Dendritic cell treated with granulocyte-macrophage colony-stimulating factor and Interleukin-4, amounts not matched to agents 40 ng/mL and 50 ng/mL, for 4 days (primary cell): ENCODE measurements around the gene PARP12.

Experiments used
- H3K27ac Mint-ChIP-seq: one replicate; pipeline ENCODE4 v1.8.0; 2022; ENCODE audit warnings: mild to moderate bottlenecking, mixed read lengths
- H3K27me3 Mint-ChIP-seq: one replicate; pipeline ENCODE4 v1.8.0; 2022; ENCODE audit warnings: mild to moderate bottlenecking, mixed read lengths
- H3K36me3 Mint-ChIP-seq: one replicate; pipeline ENCODE4 v1.8.0; 2022; ENCODE audit warnings: low read depth, mixed read lengths
- H3K4me1 Mint-ChIP-seq: one replicate; pipeline ENCODE4 v1.8.0; 2022; ENCODE audit warnings: low read depth, mixed read lengths
- H3K4me3 Mint-ChIP-seq: one replicate; pipeline ENCODE4 v1.8.0; 2022; ENCODE audit warnings: mild to moderate bottlenecking, moderate library complexity, mixed read lengths
- H3K9me3 Mint-ChIP-seq: one replicate; pipeline ENCODE4 v1.8.0; 2022; ENCODE audit warnings: mixed read lengths
- intact Hi-C: fragments of 100-400 bp; cut with micrococcal nuclease; formaldehyde crosslinking; loops from one replicate; pipeline ENCODE4 v1.15.0; 2022

The PARP12 gene

DNA sequence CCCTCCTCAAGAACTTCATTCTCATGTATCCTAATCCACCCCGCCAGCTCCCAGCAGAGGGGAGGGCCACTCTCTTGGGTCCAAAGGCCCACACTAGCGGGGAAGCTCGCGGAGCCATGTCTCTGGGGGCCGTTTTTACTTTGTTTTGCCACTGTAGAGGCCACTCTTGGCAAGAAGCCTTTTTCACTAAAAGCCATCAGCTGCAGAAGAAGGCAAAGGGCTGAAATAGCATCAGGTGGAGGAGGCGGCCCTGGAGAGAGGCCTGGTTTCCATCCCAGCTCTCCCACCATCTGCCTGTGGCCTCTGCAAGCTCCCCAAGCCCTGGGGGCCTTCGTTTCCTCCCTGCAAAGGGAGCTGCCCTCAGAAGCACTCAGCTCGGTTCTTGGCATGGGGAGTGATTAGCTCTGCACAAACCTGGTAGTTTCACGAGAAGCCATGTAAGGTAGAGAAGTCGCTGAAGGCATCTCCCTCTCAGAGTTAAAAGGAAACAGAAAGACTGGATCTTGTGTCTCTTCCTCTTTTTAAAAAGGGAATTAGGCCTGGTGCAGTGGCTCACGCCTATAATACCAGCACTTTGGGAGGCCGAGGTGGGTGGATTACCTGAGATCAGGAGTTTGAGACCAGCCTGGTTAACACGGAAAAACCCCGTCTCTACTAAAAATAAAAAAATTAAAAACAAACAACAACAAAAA is 70.3 kb downstream of the PARP12 start:
- peaks cover 37% of the 10 kb centered on the region for H3K4me1 Mint-ChIP-seq
- H3K36me3 Mint-ChIP-seq: peaks cover 89% of the 10 kb centered on the region
- intact Hi-C loops: no loop called here

DNA sequence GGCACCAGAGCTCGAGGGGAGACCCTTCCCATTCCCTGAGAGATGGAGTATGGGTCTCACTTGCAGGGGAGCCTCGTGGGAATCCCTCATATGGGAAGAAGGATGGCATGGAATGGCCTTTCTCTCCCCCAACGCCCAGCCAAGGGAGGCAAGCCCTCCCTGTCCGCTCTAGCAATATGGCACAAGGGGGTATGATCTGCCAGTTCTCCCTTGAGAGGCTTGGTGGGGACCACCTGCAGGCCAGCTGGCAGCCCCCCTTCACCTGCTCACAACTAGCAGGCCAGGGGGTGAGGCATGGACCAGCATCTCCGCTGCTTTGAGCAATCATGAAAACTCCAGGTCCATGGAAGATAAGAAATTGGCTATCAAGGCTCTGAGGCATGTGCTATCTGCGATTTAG is 70.8 kb downstream of the PARP12 start:
- no peaks in the 10 kb centered on the region for H3K27me3 Mint-ChIP-seq
- H3K27ac Mint-ChIP-seq: peak overlapping the region; percentile 37
- no peak overlapping the region for H3K4me3 Mint-ChIP-seq
- peaks cover 37% of the 10 kb centered on the region for H3K4me1 Mint-ChIP-seq
- intact Hi-C loops: no loop called here
- no peaks in the 10 kb centered on the region for H3K9me3 Mint-ChIP-seq
- peaks cover 89% of the 10 kb centered on the region for H3K36me3 Mint-ChIP-seq

More for the DNA sequence above, 70.3 kb downstream of the PARP12 start:
- H3K27ac Mint-ChIP-seq: peak overlapping the region; percentile 37
- H3K4me3 Mint-ChIP-seq: no peak overlapping the region
- H3K9me3 Mint-ChIP-seq: no peaks in the 10 kb centered on the region
- no peaks in the 10 kb centered on the region for H3K27me3 Mint-ChIP-seq

GRCh38 chr7:139991269-139991666 is 71.5 kb downstream of the PARP12 start:
- Mint-ChIP-seq H3K27me3 (no peaks in the 10 kb centered on the region), H3K27ac (no peak overlapping the region), H3K9me3 (no peaks in the 10 kb centered on the region), H3K36me3 (peaks cover 85% of the 10 kb centered on the region), H3K4me3 (no peak overlapping the region), H3K4me1 (peaks cover 37% of the 10 kb centered on the region)
- intact Hi-C loops: no loop called here

- H3K9me3 Mint-ChIP-seq: no peaks in the 10 kb centered on the region
- intact Hi-C loops: no loop called here
- no peaks in the 10 kb centered on the region for H3K27me3 Mint-ChIP-seq
- no peak overlapping the region for H3K4me3 Mint-ChIP-seq
- H3K4me1 Mint-ChIP-seq: peaks cover 37% of the 10 kb centered on the region
- H3K36me3 Mint-ChIP-seq: peaks cover 84% of the 10 kb centered on the region
- H3K27ac Mint-ChIP-seq: no peak overlapping the region
These were observed 72.0 kb downstream of the PARP12 start for GRCh38 chr7:139990571-139991268.

DNA sequence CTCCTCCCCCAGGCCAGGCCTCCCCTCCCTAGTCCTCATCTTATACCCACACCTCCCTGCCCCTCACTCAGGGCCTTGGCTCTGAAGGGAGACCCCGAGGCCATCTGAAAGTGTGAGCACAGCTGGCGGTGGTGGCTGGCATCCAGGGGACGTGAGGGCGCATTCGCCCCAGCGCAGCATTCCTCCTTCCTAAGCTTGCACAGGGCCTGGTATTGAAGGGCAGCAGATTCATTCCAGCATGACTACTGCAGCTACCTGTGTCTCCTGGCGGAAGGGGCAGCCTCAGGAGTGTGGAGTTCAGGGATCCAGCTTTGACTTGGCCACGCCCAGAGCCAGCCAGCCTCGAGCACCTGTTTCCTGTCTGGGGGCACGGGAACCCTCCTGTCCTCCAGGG is 72.6 kb downstream of the PARP12 start:
- Mint-ChIP-seq H3K4me3 (no peak overlapping the region), H3K9me3 (no peaks in the 10 kb centered on the region), H3K4me1 (peaks cover 37% of the 10 kb centered on the region), H3K27ac (peak overlapping the region; percentile 23), H3K36me3 (peaks cover 84% of the 10 kb centered on the region), H3K27me3 (no peaks in the 10 kb centered on the region)
- intact Hi-C loops: no loop called here

- peak overlapping the region; percentile 23 for H3K27ac Mint-ChIP-seq
- no peak overlapping the region for H3K4me3 Mint-ChIP-seq
- intact Hi-C loops: no loop called here
- H3K27me3 Mint-ChIP-seq: no peaks in the 10 kb centered on the region
- H3K4me1 Mint-ChIP-seq: peaks cover 39% of the 10 kb centered on the region
- peaks cover 84% of the 10 kb centered on the region for H3K36me3 Mint-ChIP-seq
- no peaks in the 10 kb centered on the region for H3K9me3 Mint-ChIP-seq
These were observed 73.2 kb downstream of the PARP12 start for GRCh38 chr7:139989366-139990141.

DNA sequence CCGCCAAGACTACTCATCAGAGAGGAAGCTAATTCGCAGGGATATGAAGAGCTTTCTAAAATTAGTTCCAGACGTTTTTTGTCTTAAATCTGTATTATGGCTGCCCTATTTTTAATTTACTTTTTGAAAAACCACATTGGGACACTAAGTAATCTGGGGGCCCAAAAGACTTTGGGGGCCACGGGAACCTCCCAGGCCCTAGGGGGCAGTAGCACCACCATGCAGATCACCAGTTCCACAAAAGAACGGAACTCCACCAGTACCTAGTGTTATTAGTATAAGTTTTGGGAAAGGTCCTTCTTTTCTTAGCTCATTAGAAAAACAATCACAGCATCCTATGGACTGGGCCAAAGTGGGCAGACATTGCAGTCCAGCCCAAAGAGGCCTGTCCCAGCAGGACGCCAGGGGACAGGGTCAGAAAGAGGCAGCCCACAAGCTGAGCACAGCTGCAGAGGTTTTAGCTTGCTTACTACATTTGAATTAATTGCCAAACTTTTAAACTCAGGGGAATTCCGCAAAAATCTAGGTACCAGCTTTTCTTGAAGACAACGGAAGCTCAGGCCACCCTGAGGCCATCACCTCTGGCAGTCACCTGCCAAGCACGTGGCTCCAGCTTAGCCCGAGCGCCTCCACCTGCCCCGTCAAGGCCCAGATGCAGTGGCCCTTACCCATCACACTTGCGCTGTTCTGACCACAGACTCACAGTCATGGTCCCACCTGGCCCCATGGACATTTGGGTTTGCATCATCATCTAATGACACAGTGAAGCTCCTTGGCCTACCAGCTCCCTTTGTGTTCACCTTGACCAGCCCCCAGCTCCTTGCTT is 74.8 kb downstream of the PARP12 start:
- intact Hi-C loops: no loop called here
- Mint-ChIP-seq H3K4me1 (peaks cover 41% of the 10 kb centered on the region), H3K36me3 (peaks cover 89% of the 10 kb centered on the region), H3K27ac (no peak overlapping the region), H3K27me3 (no peaks in the 10 kb centered on the region), H3K9me3 (no peaks in the 10 kb centered on the region), H3K4me3 (no peak overlapping the region)

DNA sequence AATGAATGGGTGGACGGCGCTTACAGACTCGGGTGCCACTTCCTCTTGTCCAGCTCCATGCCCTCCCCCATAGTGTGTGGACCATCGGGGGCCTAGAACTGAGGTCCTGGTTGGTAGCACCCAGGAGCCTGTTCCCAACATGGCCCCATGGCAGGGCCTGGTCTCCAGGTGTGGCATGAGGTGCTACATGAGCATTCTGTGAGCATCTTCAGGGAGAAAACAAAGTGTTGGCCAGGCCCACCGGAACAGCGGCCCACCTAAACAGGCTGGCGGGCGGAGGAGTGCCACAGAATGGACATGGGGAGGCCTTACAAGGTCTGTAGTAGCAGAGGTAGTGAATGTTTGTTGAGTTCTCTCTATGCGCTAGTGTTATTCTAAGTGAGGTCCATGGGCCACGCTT is 76.9 kb downstream of the PARP12 start:
- no peak overlapping the region for H3K4me3 Mint-ChIP-seq
- intact Hi-C loops: no loop called here
- no peaks in the 10 kb centered on the region for H3K27me3 Mint-ChIP-seq
- no peak overlapping the region for H3K27ac Mint-ChIP-seq
- no peaks in the 10 kb centered on the region for H3K9me3 Mint-ChIP-seq
- peaks cover 22% of the 10 kb centered on the region for H3K4me1 Mint-ChIP-seq
- H3K36me3 Mint-ChIP-seq: peaks cover 84% of the 10 kb centered on the region

DNA sequence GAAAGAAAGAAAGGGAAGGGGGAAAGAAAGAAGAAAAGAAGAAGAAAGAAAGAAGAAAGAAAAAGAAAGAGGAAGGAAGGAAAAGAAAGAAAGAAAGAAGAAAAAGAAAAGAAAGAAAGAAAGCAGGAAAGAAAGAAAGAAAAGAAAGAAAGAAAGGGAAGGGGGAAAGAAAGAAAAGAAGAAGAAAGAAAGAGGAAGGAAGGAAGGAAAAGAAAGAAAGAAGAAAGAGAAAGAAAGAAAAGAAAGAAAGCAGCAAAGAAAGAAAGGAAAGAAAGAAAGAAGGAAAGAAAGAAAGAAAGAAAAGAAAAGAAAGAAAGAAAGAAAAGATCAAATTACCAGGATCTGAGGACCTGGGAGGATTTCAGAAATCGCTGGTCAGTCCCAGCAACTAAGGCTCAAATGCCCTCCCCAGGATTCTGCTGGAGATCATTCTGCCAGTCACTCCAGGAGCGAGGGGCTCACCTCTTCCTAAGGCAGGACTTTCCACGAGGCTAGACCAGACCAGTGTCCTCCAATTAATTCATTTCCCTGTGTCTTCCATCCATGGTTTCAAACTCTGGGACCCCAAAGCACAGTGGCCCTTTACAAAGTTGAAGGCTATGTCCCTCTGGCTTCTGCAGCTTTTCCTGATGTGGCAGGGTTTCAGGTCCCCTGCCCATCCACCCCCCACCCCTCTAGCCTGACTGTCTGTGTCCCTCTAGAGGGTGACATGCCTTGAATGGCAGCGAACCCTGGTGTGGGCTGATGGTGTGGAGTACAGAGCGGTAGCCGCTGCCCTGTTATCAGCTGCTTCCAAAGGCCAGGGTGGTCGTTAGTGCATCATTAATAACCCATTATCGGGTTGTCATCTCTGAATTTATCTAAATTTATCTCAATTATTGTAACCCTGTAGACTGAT is 77.9 kb downstream of the PARP12 start:
- Mint-ChIP-seq H3K4me3 (no peak overlapping the region), H3K9me3 (no peaks in the 10 kb centered on the region), H3K36me3 (peaks cover 84% of the 10 kb centered on the region), H3K4me1 (peaks cover 22% of the 10 kb centered on the region), H3K27ac (peak overlapping the region; percentile 30), H3K27me3 (no peaks in the 10 kb centered on the region)
- intact Hi-C loops: no loop called here

DNA sequence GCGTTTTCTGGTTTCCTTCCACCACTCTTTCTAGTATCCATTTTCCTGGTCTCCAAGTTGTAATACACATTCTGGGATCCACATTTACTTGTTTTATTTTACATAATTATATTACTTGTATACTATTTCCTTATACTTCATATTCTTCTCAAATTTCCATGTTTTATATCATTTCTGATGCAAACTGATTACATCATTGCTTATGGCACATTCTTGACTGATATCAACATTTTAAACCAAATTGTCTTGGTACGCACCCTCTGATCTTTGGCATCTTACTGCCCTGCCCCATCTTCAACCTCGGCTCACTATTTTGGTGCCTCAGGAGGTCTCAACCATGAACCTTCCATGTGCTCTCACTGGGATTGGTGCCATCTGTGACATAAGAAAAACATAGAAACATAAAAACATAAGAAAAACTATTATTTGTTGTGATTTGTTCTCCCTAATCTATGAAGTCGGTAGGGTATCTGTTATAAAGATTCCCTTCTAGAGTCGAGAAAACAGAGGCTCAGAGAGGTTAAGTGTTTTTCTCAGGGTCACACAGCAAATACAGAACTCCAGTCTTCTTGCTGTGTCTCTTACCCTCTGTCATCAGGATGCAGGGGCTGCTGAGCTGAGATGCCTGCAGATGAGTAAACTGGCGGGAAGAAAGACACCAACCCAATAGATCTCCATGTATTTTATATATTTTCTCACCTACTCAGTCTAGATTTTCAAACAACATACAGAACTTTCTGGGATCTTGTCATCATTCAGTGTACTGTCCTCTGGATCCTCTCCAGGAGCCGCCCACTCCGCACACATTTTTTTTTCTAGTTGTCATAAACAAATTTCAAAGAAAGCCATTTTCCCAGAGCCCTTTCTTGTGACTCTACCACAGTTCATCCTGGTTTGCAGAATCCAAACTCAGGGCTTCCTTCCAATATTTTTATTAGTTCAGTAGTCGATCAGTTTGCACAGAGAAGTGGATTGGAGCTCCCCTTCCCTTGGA is 79.5 kb downstream of the PARP12 start:
- Mint-ChIP-seq H3K27me3 (no peaks in the 10 kb centered on the region), H3K36me3 (peaks cover 82% of the 10 kb centered on the region), H3K27ac (no peak overlapping the region), H3K9me3 (no peaks in the 10 kb centered on the region), H3K4me3 (no peak overlapping the region), H3K4me1 (peaks cover 12% of the 10 kb centered on the region)
- intact Hi-C loops: no loop called here

- H3K4me1 Mint-ChIP-seq: peaks cover 18% of the 10 kb centered on the region
- peaks cover 84% of the 10 kb centered on the region for H3K36me3 Mint-ChIP-seq
- peaks cover 8% of the 10 kb centered on the region for H3K9me3 Mint-ChIP-seq
- no peaks in the 10 kb centered on the region for H3K27me3 Mint-ChIP-seq
- no peak overlapping the region for H3K4me3 Mint-ChIP-seq
- H3K27ac Mint-ChIP-seq: no peak overlapping the region
- intact Hi-C loops: no loop called here
These were observed 81.2 kb downstream of the PARP12 start for GRCh38 chr7:139981511-139981895.
